Measurements from ENCODE around the gene PCDHB1.

PCDHB1 gene

GRCh38 chr5:141050622-141051520 is at the start of gene PCDHB1:
Gene PCDHB1 (plus strand): TSS chr5:141051374. CDS start chr5:141051471, 97 bp downstream.
- no peak for DNase-seq (ENCODE audit: low read depth)

GRCh38 chr5:141001446-141001843 is 49.7 kb upstream of the PCDHB1 start:
- DNase-seq (ENCODE audit: low read depth): no peak

- no peak for DNase-seq (ENCODE audit: low read depth)
Observed at GRCh38 chr5:141001844-141002604, 49.1 kb upstream of the PCDHB1 start.

GRCh38 chr5:141002605-141002965 is 48.6 kb upstream of the PCDHB1 start:
- no peak for DNase-seq (ENCODE audit: low read depth)

GRCh38 chr5:141003031-141003430 is 48.1 kb upstream of the PCDHB1 start:
- DNase-seq (ENCODE audit: low read depth): no peak

GRCh38 chr5:141003791-141004611 is 47.2 kb upstream of the PCDHB1 start:
- no peak for DNase-seq (ENCODE audit: low read depth)

GRCh38 chr5:141007791-141008190 is 43.4 kb upstream of the PCDHB1 start:
- DNase-seq (ENCODE audit: low read depth): no peak

- DNase-seq (ENCODE audit: low read depth): no peak
Observed at GRCh38 chr5:141010047-141010793, 41.0 kb upstream of the PCDHB1 start.

GRCh38 chr5:141017943-141018342 is 33.2 kb upstream of the PCDHB1 start:
- DNase-seq (ENCODE audit: low read depth): no peak

GRCh38 chr5:141022384-141022783 is 28.8 kb upstream of the PCDHB1 start:
- DNase-seq (ENCODE audit: low read depth): no peak

GRCh38 chr5:141031006-141031405 is 20.2 kb upstream of the PCDHB1 start:
- DNase-seq (ENCODE audit: low read depth): no peak

GRCh38 chr5:141032626-141033025 is 18.5 kb upstream of the PCDHB1 start:
- DNase-seq (ENCODE audit: low read depth): no peak

- no peak for DNase-seq (ENCODE audit: low read depth)
Observed at GRCh38 chr5:141039061-141039460, 12.1 kb upstream of the PCDHB1 start.

- no peak for DNase-seq (ENCODE audit: low read depth)
Observed at GRCh38 chr5:141039517-141039916, 11.7 kb upstream of the PCDHB1 start.

- DNase-seq (ENCODE audit: low read depth): no peak
Observed at GRCh38 chr5:141040093-141040770, 10.9 kb upstream of the PCDHB1 start.

GRCh38 chr5:141040771-141041426 is 10.3 kb upstream of the PCDHB1 start:
- peak; percentile 4 for DNase-seq (ENCODE audit: low read depth)

- DNase-seq (ENCODE audit: low read depth): no peak
Observed at GRCh38 chr5:141041427-141041785, 9.8 kb upstream of the PCDHB1 start.

GRCh38 chr5:141042555-141042954 is 8.6 kb upstream of the PCDHB1 start:
- DNase-seq (ENCODE audit: low read depth): no peak

- DNase-seq (ENCODE audit: low read depth): no peak
Observed at GRCh38 chr5:141051521-141051866, 320 bp downstream of the PCDHB1 start.

- no peak for DNase-seq (ENCODE audit: low read depth)
Observed at GRCh38 chr5:141077826-141078225, 26.7 kb downstream of the PCDHB1 start.

- DNase-seq (ENCODE audit: low read depth): no peak
Observed at GRCh38 chr5:141082228-141082627, 31.1 kb downstream of the PCDHB1 start.

Measured in non-pigmented ciliary epithelial cell (primary cell).